ENCODE results near the gene CSMD2.

DNA sequence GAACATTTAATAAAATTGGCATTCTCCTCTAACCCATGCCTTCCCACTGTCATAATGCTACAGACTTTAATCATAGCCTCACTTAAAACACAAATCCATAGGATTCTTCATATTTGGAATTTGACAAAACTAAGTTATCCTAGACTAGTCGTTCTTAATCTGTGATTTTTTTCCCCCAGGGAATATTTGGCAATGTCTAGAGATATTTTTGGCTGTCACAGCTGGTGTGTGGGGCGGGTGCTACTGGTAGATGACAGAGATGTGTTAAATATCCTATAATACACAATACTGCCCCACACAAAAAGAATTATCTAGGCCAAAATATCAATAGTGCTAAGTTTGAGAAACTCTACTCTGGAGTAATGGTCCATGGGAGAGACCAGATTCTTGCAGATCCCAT, 396.9 kb downstream of the CSMD2 start:
- TF ChIP-seq ZNF274 (IDR thresholded peaks at IDR 0.05; ENCODE audit: low read depth, low read length) (no peak), YY1 (IDR thresholded peaks at IDR 0.05; ENCODE audit: insufficient read depth, insufficient read length) (no peak), SUZ12 (IDR thresholded peaks at IDR 0.05; ENCODE audit: extremely low read depth, insufficient read depth, insufficient read length) (no peak)

All from NT2/D1 (cell line).